DMS53 treated with DMSO at 0.1 percent for 48 hours (cell line): ENCODE data around the gene TBL1X.
"Not testable (repeated sequence)": the region's sequence is repeated elsewhere in the genome, so short reads cannot be mapped to it uniquely, and the experiment has no call there.

ENCODE experiments used
- DNase-seq: peaks from one replicate; lab custom pipeline; 2025; ENCODE audit not compliant: unreplicated experiment; lab: John Stamatoyannopoulos, UW

TBL1X gene

GRCh38 chrX:9533611-9534010 is 68.8 kb downstream of the TBL1X start:
- no peak for DNase-seq

GRCh38 chrX:9534686-9535085 is 69.8 kb downstream of the TBL1X start:
- DNase-seq: no peak

GRCh38 chrX:9535101-9535500 is 70.2 kb downstream of the TBL1X start:
- no peak for DNase-seq

DNA sequence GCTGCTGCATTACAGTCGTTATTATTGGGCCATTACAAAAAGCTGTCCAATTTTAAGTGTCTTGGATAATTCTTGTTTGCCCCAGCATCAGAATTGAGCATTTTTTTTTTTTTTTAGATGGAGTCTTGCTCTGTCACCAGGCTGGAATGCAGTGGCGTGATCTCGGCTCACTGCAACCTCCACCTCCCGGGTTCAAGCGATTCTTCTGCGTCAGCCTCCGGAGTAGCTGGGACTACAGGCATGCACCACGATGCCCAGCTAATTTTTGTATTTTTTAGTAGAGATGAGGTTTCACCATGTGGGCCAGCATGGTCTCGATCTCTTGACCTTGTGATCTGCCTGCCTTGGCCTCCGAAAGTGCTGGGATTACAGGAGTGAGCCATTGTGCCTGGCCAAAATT is 71.3 kb downstream of the TBL1X start:
- not testable (repeated sequence) for DNase-seq

GRCh38 chrX:9537781-9538180 is 72.9 kb downstream of the TBL1X start:
- DNase-seq: no peak

- peak; percentile 2 for DNase-seq
These were observed 73.7 kb downstream of the TBL1X start for GRCh38 chrX:9538544-9539045.

DNA sequence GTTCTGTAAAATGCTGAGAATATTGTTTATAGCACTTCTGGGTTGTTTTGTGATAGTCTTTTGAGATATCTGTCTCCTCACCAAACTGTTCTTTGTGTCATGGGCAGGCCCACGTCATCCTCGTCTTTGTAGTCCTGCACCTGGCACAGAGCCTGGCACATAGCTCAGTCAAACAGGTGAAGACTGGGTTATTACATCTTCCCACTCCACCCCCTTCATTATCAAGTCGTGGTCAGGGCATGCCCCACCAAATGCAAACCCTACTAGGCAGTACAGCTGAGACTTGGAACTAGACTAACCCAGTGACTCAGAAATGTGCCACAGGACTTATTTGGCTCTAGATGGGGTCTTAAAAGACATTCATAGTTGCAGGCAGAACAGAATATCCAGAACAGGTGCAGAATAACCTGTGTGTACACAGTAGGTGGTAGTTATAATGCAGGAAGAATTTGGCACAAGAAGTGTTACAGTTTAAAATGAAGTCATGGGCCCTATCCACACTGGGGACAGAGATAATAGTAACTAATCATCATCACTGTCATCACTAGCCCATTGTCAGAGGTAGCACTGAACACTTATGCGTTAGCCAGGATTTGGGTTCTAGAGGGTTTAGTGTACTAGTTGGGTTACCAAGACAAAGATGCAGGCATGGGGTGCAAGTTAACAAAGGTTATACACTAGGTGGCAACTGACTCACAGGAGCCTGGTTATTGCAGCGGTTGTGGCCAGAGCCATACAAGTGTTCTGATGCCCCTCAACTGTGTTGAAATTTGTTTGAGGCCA is 74.9 kb downstream of the TBL1X start:
- no peak for DNase-seq

DNA sequence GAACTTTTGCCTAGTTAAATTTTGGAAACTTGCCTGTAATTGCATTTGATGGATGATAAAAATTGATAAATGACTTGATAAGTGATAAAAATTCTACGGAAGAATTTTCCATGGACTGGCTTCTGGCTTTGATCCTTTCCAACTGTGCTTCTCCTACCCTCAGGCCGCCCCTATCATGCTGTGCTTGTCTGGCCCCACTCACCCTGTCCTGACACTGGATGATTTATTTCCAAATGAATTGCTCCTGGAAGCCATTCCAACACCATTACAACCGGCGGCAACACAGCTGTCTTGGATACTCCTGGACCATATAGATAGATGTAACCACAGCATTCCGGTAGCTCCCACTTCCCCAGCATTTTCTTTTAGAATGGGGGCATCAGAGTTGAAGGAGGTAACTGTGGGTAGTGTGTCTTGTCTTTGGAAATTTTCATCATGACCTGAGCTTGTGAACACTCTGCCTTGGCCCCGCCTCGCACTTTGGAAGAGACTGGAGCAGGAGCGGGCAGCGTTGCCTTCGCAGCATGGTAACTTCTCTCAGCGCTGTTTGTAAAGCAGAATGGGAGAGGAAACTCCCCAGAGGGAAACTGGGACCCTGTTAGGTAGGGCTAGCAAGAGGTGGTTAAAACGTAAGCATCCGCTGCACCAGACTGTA is 77.4 kb downstream of the TBL1X start:
- no peak for DNase-seq

- no peak for DNase-seq
These were observed 77.9 kb downstream of the TBL1X start for GRCh38 chrX:9542761-9543111.

GRCh38 chrX:9555354-9555753 is 90.5 kb downstream of the TBL1X start:
- no peak for DNase-seq

GRCh38 chrX:9557091-9557490 is 92.2 kb downstream of the TBL1X start:
- no peak for DNase-seq

- no peak for DNase-seq
These were observed 92.7 kb downstream of the TBL1X start for GRCh38 chrX:9557521-9557920.

DNA sequence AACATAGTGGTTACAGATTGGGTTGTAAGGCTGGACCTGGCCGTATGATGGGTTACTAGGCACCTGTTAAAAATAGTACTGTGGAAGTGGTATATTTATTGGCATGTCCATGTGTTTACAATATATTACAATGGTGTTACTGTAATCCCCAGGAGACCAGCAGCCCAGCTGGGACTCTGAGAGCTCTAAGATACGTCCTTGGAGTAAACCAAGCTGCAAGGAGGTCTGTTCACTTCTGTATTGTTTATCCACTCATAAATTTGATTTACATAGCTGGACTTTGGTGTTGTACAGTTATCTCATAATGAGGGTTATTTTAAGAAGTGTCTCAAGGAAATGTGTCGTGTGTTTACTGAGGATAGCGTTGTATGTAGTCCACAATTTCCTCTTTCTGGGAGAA is 93.8 kb downstream of the TBL1X start:
- no peak for DNase-seq

GRCh38 chrX:9560219-9560618 is 95.4 kb downstream of the TBL1X start:
- DNase-seq: no peak

DNA sequence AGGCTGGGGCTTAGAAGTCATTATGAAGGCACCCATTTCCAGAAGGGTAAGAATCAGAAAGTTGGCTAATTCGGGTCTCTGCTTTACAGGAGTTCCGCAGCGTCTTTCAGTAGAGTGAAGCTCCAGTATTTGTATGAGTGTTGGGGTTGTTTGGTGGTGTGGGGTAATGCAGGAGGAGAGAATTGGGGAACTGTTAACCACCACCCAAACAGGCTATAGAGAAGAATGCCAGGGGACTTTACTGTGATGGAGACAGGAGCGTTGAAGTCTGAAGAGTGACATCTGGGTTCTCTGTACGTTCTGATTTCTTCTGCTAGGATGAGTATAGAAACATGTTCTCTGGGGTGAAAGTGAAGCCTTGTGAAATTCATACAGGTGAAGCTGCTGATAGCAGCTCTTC is 96.3 kb downstream of the TBL1X start:
- DNase-seq: no peak

- DNase-seq: no peak
These were observed 98.0 kb downstream of the TBL1X start for GRCh38 chrX:9562851-9563250.

GRCh38 chrX:9566150-9566621 is 101.3 kb downstream of the TBL1X start:
- no peak for DNase-seq

GRCh38 chrX:9569876-9570301 is 105.0 kb downstream of the TBL1X start:
- no peak for DNase-seq

- peak; percentile 20 for DNase-seq
These were observed 108.6 kb downstream of the TBL1X start for GRCh38 chrX:9573282-9574106.

- no peak for DNase-seq
These were observed 111.2 kb downstream of the TBL1X start for GRCh38 chrX:9576059-9576458.

GRCh38 chrX:9577555-9577954 is 112.7 kb downstream of the TBL1X start:
- DNase-seq: no peak
